Hippocampal formation (tissue), 2 donors: ENCODE measurements around the gene ARHGAP26.
A peak's percentile ranks its signal among the peaks of the same experiment; 100 is the strongest.

Source experiments
- DNase-seq, 2 donors: peaks; one replicate each; lab custom pipeline; 2025; lab: John Stamatoyannopoulos, UW

Gene ARHGAP26

DNA sequence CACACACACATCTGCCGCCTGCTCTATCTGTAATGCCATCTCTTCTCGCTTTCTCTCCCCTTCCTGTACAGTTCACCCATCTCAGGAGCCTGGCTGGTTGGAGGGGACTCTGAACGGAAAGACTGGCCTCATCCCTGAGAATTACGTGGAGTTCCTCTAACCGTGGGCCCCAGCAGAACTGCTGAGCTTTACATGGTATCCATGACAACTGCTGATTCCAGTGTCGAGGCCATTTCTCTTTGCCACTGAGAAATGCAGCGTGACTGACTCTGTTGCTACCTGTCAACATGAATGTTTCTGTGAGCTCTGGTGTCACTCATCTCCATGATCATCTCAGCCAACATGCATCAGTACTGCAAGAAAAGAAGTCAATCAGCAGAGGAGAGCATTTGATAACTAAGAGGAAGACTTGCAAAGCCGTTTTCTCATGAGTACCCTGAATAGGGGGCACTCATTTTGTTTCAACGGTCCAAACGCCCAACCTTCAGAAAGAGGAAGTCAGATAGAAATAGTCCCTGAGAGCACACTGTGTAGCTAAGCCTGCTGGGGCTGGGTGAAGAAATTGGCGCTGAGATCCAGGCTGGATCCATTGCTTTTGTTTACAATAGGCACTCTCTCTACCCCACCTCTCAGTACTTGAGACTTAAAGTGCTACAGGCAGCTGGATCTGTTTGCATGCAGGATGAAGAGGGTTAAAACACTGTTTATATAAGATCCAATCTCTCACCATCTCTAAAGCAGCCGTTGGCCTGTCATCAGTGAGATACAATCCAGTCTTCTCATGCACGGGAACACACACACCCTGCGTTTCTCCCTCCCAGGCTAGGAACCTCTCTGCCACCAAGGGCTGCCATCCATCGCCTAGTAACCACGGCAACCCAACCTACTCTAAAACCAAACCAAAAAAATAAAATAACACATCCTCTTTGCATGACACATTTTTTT, 452.4 kb downstream of the ARHGAP26 start:
- peak in 1 of 2 donors; percentile 58 for DNase-seq

DNA sequence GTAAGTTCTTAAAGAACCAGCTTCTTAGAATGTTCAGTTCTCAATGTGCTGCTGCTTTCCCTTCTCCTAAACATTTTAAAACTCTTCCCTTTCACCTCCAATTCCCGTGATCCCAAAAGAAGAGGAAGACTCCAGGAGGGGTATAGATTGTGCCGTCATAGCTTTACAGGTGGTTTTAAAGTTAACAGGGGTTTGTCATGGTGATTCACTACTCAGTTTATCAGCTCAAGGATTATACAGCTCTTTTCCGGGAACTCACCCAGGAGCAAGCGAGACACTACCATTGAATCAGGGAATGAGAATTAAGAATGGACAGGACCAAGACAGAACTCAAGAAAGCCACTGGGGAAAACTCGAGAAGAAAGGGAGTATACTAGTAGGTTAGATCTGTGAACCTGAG, 454.5 kb downstream of the ARHGAP26 start:
- no peak for DNase-seq

DNA sequence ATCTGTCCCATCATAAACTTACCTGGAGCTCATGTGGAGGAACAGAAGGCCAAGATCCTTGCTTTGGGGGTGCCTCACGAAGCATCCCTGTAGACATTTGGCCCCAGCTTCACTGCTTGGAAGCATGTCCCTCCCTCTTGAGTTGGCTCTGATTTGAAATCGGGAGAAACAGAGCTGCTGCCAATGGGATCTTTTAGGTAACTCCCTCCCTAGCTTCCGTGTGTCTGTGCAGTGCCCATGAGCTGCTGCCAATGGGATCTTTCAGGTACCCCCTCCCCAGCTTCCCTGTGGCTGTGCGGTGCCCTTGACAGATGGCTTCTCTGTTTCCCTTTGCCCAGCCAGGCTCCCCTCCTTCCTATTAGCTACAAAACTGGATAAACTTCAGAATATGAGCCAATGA, 455.3 kb downstream of the ARHGAP26 start:
- no peak for DNase-seq

GRCh38 chr5:143226361-143226760, 456.2 kb downstream of the ARHGAP26 start:
- DNase-seq, result no peak

- no peak for DNase-seq
These were observed 456.7 kb downstream of the ARHGAP26 start for GRCh38 chr5:143226872-143227271.

- no peak for DNase-seq
These were observed 457.1 kb downstream of the ARHGAP26 start for GRCh38 chr5:143227301-143227700.

- no peak for DNase-seq
These were observed 458.6 kb downstream of the ARHGAP26 start for GRCh38 chr5:143228597-143229293.

DNA sequence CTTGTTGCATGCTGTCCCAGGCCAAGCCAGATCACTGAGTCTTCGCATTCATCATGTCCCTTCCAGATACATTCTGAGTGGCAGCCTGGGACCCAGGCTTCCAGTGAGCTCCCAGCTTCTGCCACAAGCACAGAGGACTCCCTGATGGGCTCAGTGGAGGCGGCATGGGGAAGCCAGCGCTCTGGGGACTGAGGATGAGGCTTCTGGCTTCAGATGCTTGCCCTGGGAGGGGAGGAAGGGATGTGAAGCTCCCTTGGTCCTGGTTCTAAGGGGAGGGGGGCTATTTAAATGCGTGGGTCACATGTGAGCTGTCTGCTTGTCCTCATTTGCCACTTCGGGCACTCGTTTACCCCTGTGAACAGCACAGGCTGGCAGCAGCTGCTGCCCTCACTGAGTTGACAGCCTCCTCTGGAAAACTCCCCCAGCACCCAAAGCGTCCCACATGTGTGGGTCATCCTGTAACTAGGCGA, 459.3 kb downstream of the ARHGAP26 start:
- no peak for DNase-seq

DNA sequence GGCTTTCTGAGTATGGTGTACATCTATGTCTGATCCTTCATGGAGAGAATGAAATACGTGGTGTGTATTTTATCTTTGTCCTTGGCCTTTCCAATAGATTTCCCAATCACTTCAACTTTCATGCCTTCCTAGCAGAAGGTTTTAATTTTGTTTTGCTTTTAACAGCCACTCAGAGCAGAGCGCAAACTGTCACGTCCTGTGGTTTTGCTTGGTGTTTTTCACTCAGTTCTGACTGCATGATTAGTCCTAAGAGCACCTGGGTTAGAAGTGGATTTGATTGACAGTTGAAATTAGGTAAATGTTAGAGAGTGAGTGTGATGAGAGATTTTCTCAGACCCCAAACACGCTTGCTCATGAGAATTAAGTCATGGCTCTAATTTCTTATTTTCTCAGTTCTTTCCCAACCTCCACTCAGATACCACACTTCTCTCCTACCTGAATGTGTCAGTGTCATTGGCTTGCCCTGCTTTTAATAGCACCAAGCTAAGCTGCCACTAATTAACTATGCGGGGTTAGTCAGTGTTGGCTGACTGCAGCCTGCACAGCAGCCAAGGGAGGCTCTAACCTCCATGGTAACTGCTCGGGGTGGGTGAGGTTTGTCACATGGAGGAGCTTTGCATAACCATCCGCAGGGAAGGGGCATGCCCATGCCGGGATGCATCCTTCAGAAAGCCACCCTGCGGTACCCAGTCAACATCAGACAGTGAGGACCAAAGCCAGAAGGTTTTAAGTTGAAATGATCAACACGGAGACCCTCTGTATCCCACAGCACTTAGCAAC, 459.9 kb downstream of the ARHGAP26 start:
- DNase-seq, result no peak

DNA sequence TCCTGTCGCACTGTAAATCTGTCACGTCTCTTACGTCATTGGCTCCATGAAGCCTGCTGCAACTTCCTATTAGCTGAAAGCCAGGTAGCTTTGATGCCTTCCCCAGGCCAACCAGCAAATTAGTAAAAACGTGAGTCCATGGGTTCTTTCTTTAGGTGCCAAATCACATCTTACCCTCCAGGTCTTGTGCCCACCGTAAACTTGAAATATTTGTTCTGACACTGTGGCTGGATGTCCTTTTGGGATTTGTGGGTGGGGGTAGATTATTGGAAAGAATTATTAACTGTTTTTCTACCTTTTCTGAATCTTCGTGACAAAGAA, 460.5 kb downstream of the ARHGAP26 start:
- DNase-seq, result no peak

GRCh38 chr5:143231416-143231815, 461.2 kb downstream of the ARHGAP26 start:
- no peak for DNase-seq

DNA sequence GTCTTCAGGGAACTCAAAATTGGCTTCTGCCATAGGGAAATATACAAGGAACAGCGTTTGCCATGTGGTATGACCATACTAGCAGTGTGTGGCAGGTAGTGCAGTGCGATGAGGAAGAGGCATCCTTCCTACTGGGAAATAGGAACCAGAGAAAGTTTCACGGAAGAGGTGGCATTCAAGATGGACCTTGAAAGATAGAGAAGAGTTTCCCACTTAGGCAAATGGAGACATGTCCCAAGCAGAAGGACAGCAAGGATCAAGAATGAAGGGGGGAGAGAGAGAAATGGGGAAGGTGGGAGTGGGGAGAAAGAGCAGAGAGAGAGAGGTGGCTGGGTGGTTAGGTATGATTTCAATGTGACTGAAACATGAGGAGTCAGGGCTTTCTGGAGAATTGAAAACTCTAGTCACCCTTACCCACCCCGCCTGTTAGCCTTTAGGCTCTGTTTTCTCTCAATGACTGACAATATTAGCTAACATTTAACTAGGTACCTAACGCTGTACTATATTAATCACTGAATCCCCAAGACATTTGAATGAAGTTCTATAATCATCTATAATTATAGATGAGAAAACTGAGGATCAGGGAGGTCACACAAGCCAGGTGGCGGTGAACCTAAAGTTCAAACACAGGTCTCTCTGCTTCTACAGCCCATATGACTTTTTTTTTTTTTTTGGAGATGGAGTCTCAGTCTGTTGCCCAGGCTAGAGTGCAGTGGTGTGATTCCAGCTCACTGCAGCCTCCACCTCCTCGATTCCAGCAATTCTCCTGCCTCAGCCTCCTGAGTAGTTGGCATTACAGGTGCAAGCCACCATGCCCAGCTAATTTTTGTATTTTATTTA, 462.0 kb downstream of the ARHGAP26 start:
- no peak for DNase-seq

DNA sequence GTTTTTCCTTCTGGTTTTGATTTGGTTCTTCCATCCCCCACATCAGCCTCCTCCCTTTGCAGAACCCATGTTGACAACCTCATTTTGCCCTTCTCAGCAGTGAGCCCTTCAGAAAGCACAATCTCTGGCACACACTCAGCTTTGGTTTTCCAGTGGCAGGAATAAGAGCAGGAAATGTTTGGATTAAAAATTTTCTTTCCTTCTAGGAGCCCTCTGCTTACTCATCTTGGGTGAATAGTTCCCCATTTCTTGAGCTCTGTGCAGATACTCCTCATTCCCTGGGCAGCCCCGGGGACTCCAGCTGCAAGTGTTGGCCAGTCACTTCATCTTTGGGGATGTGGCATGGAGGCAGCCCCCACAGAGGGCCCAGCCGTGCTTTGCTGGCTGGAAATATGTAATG, 462.9 kb downstream of the ARHGAP26 start:
- DNase-seq, result no peak

DNA sequence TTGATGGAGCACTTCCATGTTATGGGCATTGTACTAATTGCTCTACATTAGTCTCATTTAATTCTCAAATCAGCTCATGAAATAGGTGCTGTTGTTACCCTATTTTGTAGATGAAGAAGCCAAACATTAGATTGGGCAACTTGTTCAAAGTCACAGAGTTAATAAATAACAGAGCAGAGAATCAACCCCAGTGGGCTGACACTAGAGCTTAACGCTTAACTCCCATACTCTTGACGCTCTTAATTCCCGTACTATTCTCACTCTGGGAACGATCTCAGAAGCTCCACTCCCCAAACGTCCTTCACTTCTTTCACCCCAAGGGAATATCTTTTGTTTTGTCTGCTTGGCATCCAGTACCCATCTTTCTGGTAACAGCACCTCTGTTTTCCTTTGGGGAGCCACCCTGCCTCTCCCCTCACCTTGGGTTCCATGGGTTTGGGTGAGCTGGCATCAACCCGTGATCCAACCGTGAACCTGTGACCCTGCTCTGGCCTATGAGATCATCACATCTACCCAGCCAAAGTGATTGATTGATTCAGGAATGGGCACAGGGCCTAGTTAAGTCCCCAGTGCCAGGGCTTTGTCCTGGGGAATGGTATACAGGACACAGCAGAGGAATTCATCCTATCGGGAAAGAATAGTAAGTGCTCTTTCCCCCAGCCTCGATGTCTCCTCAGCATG, 464.1 kb downstream of the ARHGAP26 start:
- no peak for DNase-seq

DNA sequence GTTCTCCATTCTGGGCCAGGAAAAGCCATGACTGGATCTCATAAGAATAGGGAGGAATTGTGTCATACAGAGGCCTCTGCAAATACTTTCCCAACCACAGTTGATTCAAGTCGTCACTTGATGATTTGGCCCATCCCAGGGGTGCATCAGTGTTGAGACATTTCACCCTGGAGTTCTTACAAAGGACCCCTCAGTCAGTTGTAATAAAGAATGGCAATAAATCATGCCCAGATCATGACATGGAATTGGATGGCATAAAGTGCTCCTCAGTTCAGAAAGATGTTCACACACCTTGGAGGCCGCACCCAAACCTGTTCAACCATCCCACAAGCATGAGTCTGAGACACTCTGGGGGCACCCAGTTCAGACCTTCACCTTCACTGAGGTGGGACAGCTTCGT, 465.2 kb downstream of the ARHGAP26 start:
- DNase-seq, result no peak

GRCh38 chr5:143236682-143237081, 466.5 kb downstream of the ARHGAP26 start:
- DNase-seq, result no peak

- no peak for DNase-seq
These were observed 467.5 kb downstream of the ARHGAP26 start for GRCh38 chr5:143237664-143238063.

GRCh38 chr5:143238620-143239019, 468.4 kb downstream of the ARHGAP26 start:
- DNase-seq, result no peak

GRCh38 chr5:143239882-143240518, 469.8 kb downstream of the ARHGAP26 start:
- DNase-seq, result no peak

DNA sequence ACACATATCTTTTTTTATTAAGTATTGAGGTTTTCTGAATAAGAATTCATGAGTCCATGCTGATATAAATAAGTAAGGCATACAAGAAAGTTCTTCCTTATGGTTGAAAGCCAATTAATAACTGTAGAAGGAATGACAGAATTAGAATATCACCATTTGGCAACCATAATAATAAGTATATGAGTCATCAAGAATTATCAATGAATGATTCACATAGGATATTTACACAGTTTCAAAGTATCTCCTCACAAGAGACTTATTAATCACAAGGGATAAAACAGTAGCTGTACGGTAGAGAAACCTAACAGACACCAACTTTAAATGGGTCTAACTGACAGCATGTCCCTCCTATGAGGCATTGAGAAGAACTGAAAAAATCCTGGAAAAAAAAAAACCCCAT, 471.7 kb downstream of the ARHGAP26 start:
- no peak for DNase-seq
